H1 (cell line): ENCODE measurements around the gene ADGRB3. TPM values are rescaled to one million over a fixed set of nuclear protein-coding genes. Genes with fewer than 3 reads are reported as not detected.

Source experiments
- CTCF ChIA-PET: fragments of 300-600 bp; sonication (Branson Sonifier 250); formaldehyde crosslinking; loops from one replicate; lab custom pipeline; 2021; ENCODE audit not compliant: partially characterized antibody; lab: Charles Lee
- POLR2A ChIA-PET: fragments of 300-600 bp; sonication (Branson Sonifier 250); formaldehyde crosslinking; loops from one replicate; lab custom pipeline; 2021; ENCODE audit warnings: inconsistent platforms; ENCODE audit not compliant: partially characterized antibody; lab: Charles Lee
- DNase-seq, 2 experiments: peaks; one replicate each; pipeline versions ENCODE4 v3.0.0 to v3.0.0-alpha.2; 2010 to 2022; ENCODE audit warnings: low spot score in 2 of 2, low read depth in 1 of 2, mixed read lengths in 1 of 2
- FAIRE-seq: peaks from 2 replicates; lab custom pipeline; 2011; peaks lifted over from hg19 to GRCh38; lab: Jason Lieb, UNC
- H2AFZ ChIP-seq: 2 replicates; pipeline ENCODE4 v1.8.1; 2012; ENCODE audit warnings: low read length, inconsistent platforms
- H2AK5ac ChIP-seq: 2 replicates; pipeline ENCODE4 v1.6.1; 2013; ENCODE audit warnings: low read depth, low read length
- H2BK120ac ChIP-seq: replicated peaks from 2 replicates; pipeline ENCODE3; 2013; ENCODE audit warnings: low read depth, low read length, inconsistent platforms
- H2BK12ac ChIP-seq: 2 replicates; pipeline ENCODE4 v1.6.1; 2013; ENCODE audit warnings: low read depth, low read length
- H2BK15ac ChIP-seq: 2 replicates; pipeline ENCODE4 v1.6.1; 2013; ENCODE audit warnings: low read length
- H2BK20ac ChIP-seq: 2 replicates; pipeline ENCODE4 v1.6.1; 2013; ENCODE audit warnings: low read length
- H2BK5ac ChIP-seq: 2 replicates; pipeline ENCODE4 v1.6.1; 2013; ENCODE audit warnings: low read depth, low read length
- H3K14ac ChIP-seq: 2 replicates; pipeline ENCODE4 v1.6.1; 2013; ENCODE audit warnings: inconsistent platforms; ENCODE audit not compliant: insufficient read length
- H3K18ac ChIP-seq: 2 replicates; pipeline ENCODE4 v1.6.1; 2013; ENCODE audit warnings: low read length; ENCODE audit errors: extremely low read depth
- H3K23ac ChIP-seq: 2 replicates; pipeline ENCODE4 v1.6.1; 2013; ENCODE audit warnings: inconsistent platforms; ENCODE audit not compliant: insufficient read length
- H3K23me2 ChIP-seq: 2 replicates; pipeline ENCODE4 v1.6.1; 2013; ENCODE audit warnings: low read depth, low read length
- H3K27ac ChIP-seq: 2 replicates; pipeline ENCODE4 v1.6.1; 2011; ENCODE audit warnings: low read depth, low read length, inconsistent platforms
- H3K27me3 ChIP-seq, 4 experiments: replicated peaks in 1 of 4; 1 replicate in 1 of 4; 2 replicates in 3 of 4; pipeline versions ENCODE4 v1.6.1 to v1.8.1; 2011 to 2013; ENCODE audit warnings: low read length in 3 of 4, mild to moderate bottlenecking in 3 of 4, inconsistent platforms in 2 of 4, mixed read lengths in 2 of 4, moderate library complexity in 1 of 4; ENCODE audit not compliant: control insufficient read depth in 3 of 4, insufficient read depth in 3 of 4; ENCODE audit errors: extremely low read depth in 1 of 4
- H3K36me3 ChIP-seq, 4 experiments: 2 replicates each; pipeline versions ENCODE4 v1.6.1 to v1.8.1; 2011 to 2013; ENCODE audit warnings: mild to moderate bottlenecking in 4 of 4, low read length in 3 of 4, moderate library complexity in 2 of 4, control low read depth in 1 of 4, inconsistent platforms in 1 of 4; ENCODE audit not compliant: insufficient read depth in 4 of 4, control insufficient read depth in 2 of 4
- H3K4ac ChIP-seq: replicated peaks from 2 replicates; pipeline ENCODE3; 2013; ENCODE audit warnings: low read length, low read depth, mixed read lengths, inconsistent platforms; ENCODE audit not compliant: insufficient read length
- H3K4me1 ChIP-seq, 4 experiments: replicated peaks in 1 of 4; 1 replicate in 1 of 4; 2 replicates in 3 of 4; pipeline versions ENCODE4 v1.6.1 to v1.8.1; 2011 to 2013; ENCODE audit warnings: low read length in 3 of 4, inconsistent platforms in 2 of 4, mixed read lengths in 1 of 4; ENCODE audit not compliant: insufficient read depth in 4 of 4, control insufficient read depth in 3 of 4
- H3K4me2 ChIP-seq, 2 experiments: 2 replicates each; pipeline versions ENCODE4 v1.6.1 to v1.8.1; 2011 to 2013; ENCODE audit warnings: low read depth in 2 of 2, low read length in 2 of 2, control low read depth in 1 of 2, inconsistent platforms in 1 of 2, mild to moderate bottlenecking in 1 of 2; ENCODE audit not compliant: insufficient read depth in 1 of 2
- H3K4me3 ChIP-seq, 4 experiments: fragments of 200-600, 300-600 bp in 1 of 4; sonication (generic), shearing (Covaris generic), sonication (Bioruptor Twin) in 1 of 4; 2 replicates each; pipeline versions ENCODE4 v1.5.1 to v1.8.1; 2011 to 2016; ENCODE audit warnings: low read length in 4 of 4, low read depth in 3 of 4, control low read depth in 2 of 4, inconsistent platforms in 2 of 4, mild to moderate bottlenecking in 2 of 4, mixed read lengths in 1 of 4, moderate library complexity in 1 of 4; ENCODE audit not compliant: insufficient read depth in 2 of 4; ENCODE audit errors: extremely low read depth in 1 of 4
- H3K56ac ChIP-seq: replicated peaks from 2 replicates; pipeline ENCODE3; 2013; ENCODE audit warnings: low read depth, mild to moderate bottlenecking, mixed read lengths, low read length, inconsistent platforms; ENCODE audit not compliant: insufficient read length
- H3K79me1 ChIP-seq: 2 replicates; pipeline ENCODE4 v1.6.1; 2013; ENCODE audit warnings: low read depth, low read length, control low read depth
- H3K79me2 ChIP-seq, 2 experiments: 2 replicates each; pipeline versions ENCODE4 v1.6.1 to v1.8.1; 2012 to 2013; ENCODE audit warnings: low read length in 2 of 2, mild to moderate bottlenecking in 2 of 2, inconsistent platforms in 1 of 2; ENCODE audit not compliant: insufficient read depth in 2 of 2, control insufficient read depth in 1 of 2
- H3K9ac ChIP-seq, 4 experiments: replicated peaks in 1 of 4; 1 replicate in 1 of 4; 2 replicates in 3 of 4; pipeline versions ENCODE4 v1.6.1 to v1.8.1; 2011 to 2013; ENCODE audit warnings: low read depth in 3 of 4, low read length in 3 of 4, control low read depth in 2 of 4, mild to moderate bottlenecking in 2 of 4, moderate library complexity in 2 of 4, inconsistent platforms in 1 of 4; ENCODE audit errors: extremely low read depth in 1 of 4
- H3K9me3 ChIP-seq, 2 experiments: 2 replicates each; pipeline versions ENCODE4 v1.6.1 to v1.8.1; 2012 to 2013; ENCODE audit warnings: mild to moderate bottlenecking in 2 of 2, moderate library complexity in 2 of 2, control low read depth in 1 of 2, inconsistent platforms in 1 of 2, low read depth in 1 of 2, low read length in 1 of 2, mixed read lengths in 1 of 2; ENCODE audit not compliant: insufficient read depth in 2 of 2
- H4K20me1 ChIP-seq, 2 experiments: replicated peaks in 1 of 2; 2 replicates each; pipeline versions ENCODE3 to v1.8.1; 2011 to 2013; ENCODE audit warnings: inconsistent platforms in 2 of 2, low read length in 2 of 2, mild to moderate bottlenecking in 1 of 2; ENCODE audit not compliant: insufficient read depth in 2 of 2, control insufficient read depth in 1 of 2
- H4K5ac ChIP-seq: 2 replicates; pipeline ENCODE4 v1.6.1; 2013; ENCODE audit warnings: low read length, low read depth, mixed read lengths, inconsistent platforms; ENCODE audit not compliant: insufficient read length
- H4K8ac ChIP-seq: 2 replicates; pipeline ENCODE4 v1.8.0; 2013; ENCODE audit warnings: mild to moderate bottlenecking, moderate library complexity, low read length, inconsistent platforms; ENCODE audit not compliant: insufficient read depth; ENCODE audit errors: extremely low read depth
- H4K91ac ChIP-seq: replicated peaks from 2 replicates; pipeline ENCODE3; 2013; ENCODE audit warnings: low read length, mixed read lengths, inconsistent platforms; ENCODE audit not compliant: insufficient read length
- CBX5 ChIP-seq: fragments of 300-800, 300-1000 bp; sonication (generic); IDR thresholded peaks from 2 replicates; pipeline ENCODE4 v1.7.1; 2016; ENCODE audit warnings: antibody characterized with exemption, low read length, low read depth
- EP300 ChIP-seq, 2 experiments: IDR thresholded peaks; 1 replicate in 1 of 2; 2 replicates in 1 of 2; pipeline ENCODE4 v1.6.1; 2011 to 2012; ENCODE audit warnings: low read depth in 2 of 2, low read length in 2 of 2, mild to moderate bottlenecking in 2 of 2, borderline replicate concordance in 1 of 2, inconsistent platforms in 1 of 2, moderate library complexity in 1 of 2
- HDAC2 ChIP-seq, 2 experiments: fragments of 300-600 bp in 1 of 2; sonication (generic) in 1 of 2; IDR thresholded peaks; 2 replicates each; pipeline ENCODE4 v1.6.1; 2011 to 2012; ENCODE audit warnings: low read depth in 2 of 2, low read length in 2 of 2, mild to moderate bottlenecking in 2 of 2, moderate library complexity in 2 of 2, borderline replicate concordance in 1 of 2, inconsistent platforms in 1 of 2
- KDM4A ChIP-seq: IDR thresholded peaks from one replicate; pipeline ENCODE4 v1.7.1; 2012; ENCODE audit warnings: low read depth, mild to moderate bottlenecking, moderate library complexity, low read length, inconsistent platforms; ENCODE audit not compliant: severe bottlenecking
- PHF8 ChIP-seq: fragments of 200-600 bp; sonication (generic); conservative IDR thresholded peaks from 2 replicates; pipeline ENCODE4 v1.7.1; 2012; ENCODE audit warnings: low read depth, mild to moderate bottlenecking, inconsistent platforms, low read length, moderate library complexity
- POLR2AphosphoS5 ChIP-seq: IDR thresholded peaks from 2 replicates; pipeline ENCODE4 v1.6.1; 2011; ENCODE audit warnings: low read depth, low read length
- RAD21 ChIP-seq, 2 experiments: IDR thresholded peaks in 1 of 2; conservative IDR thresholded peaks in 1 of 2; 2 replicates each; pipeline ENCODE4 v1.6.1; 2011; ENCODE audit warnings: low read depth in 2 of 2, low read length in 2 of 2, improper control_type of control experiment in 1 of 2, inconsistent platforms in 1 of 2, mild to moderate bottlenecking in 1 of 2, moderate library complexity in 1 of 2
- SAP30 ChIP-seq: fragments of 300-600 bp; sonication (generic); IDR thresholded peaks from 2 replicates; pipeline ENCODE4 v1.7.1; 2012; ENCODE audit warnings: low read length, moderate library complexity, mild to moderate bottlenecking, inconsistent platforms; ENCODE audit not compliant: insufficient read depth, insufficient replicate concordance
- SP1 ChIP-seq: IDR thresholded peaks from 2 replicates; pipeline ENCODE4 v1.6.1; 2011; ENCODE audit warnings: low read depth, low read length
- TAF1 ChIP-seq: IDR thresholded peaks from 2 replicates; pipeline ENCODE4 v1.6.1; 2011; ENCODE audit warnings: mild to moderate bottlenecking, low read depth, low read length
- TAF7 ChIP-seq: optimal IDR thresholded peaks from 2 replicates; pipeline ENCODE3; 2011; ENCODE audit warnings: low read depth, mild to moderate bottlenecking, inconsistent platforms, low read length, moderate library complexity, borderline replicate concordance
- WGBS, 2 experiments: shearing (Covaris generic) in 1 of 2; methylation state at CpG; one replicate each; pipeline versions ENCODE4 v1.1.6 to v1.1.7; 2013 to 2015; ENCODE audit warnings: low lambda C conversion rate in 2 of 2, mixed read lengths in 2 of 2, inconsistent platforms in 1 of 2, low coverage in 1 of 2, missing lambda C conversion rate in 1 of 2; ENCODE audit not compliant: insufficient replicate concordance in 2 of 2, insufficient coverage in 1 of 2, insufficient read length in 1 of 2; ENCODE audit errors: extremely low coverage in 1 of 2, missing lambda C conversion rate in 1 of 2; 5-methylcytosine and 5-hydroxymethylcytosine counted together
- polyA plus RNA-seq, 7 experiments: library from polyadenylated mRNA; depleted of rRNA in 3 of 7; stranded (reverse) in 5 of 7; unstranded in 2 of 7; fragments of >200 nt in 5 of 7; fragments of 200-250 nt in 2 of 7; gene quantifications; 1 replicate in 5 of 7; 2 replicates in 1 of 7; 4 replicates in 1 of 7; pipeline versions ENCODE4 v1.2.1 to v1.2.3, GENCODE V29; 2011 to 2013; ENCODE audit warnings: missing spikeins in 2 of 7, mixed read lengths in 2 of 7
- total RNA-seq: library from RNA; stranded (reverse); fragmentation: NEBNext Ultra II Directional; extraction: Animal tissue kit (Norgen Biotek cat#: 25700); gene quantifications from 2 replicates; pipeline ENCODE4 v1.2.1, GENCODE V29; 2021
- TF ChIP-seq, protein P1 (sequence below): IDR thresholded peaks from 2 replicates; pipeline ENCODE4 v1.6.1; 2012; ENCODE audit warnings: inconsistent platforms
- TF ChIP-seq, protein P2 (sequence below): IDR thresholded peaks from 2 replicates; pipeline ENCODE4 v1.6.1; 2012; ENCODE audit warnings: inconsistent platforms

The ADGRB3 gene
- total and polyA plus RNA-seq, 2 of the 8 experiments (the other 6 are each of a cell fraction or from before 2014, with no cell fraction given): 0.35 to 1.2 TPM

DNA sequence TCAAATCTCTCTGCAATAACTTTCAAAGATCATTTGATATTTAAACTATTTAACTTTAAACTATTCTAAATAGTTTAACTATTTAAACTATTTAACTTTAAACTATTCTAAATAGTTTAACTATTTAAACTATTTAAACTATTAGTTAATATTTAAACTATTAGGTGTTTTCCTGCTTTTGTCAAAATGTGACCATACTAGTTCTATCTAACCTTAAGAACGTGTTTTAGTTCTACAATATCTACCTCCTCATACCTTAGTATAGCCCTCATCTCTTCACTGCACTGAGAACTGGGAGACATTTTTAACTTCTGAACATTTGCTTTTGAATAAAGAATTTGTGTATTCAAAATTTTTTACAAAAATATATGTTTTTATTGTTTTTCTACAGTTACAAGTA, 429.1 kb downstream of the ADGRB3 start:
- no peak overlapping the region for H3K27ac ChIP-seq
- no peak overlapping the region for H2BK15ac ChIP-seq
- no peak overlapping the region for H3K9ac ChIP-seq
- H3K23ac ChIP-seq: no peak overlapping the region
- H2BK12ac ChIP-seq: no peak overlapping the region
- WGBS, 2 experiments: 89% methylated on average over 1 of the region's 1 CpG; no CpG with 5 or more reads in 1 of the 2 experiments
- no peak overlapping the region for H3K4me2 ChIP-seq
- CTCF ChIA-PET: no interaction called here
- H3K27me3 ChIP-seq: no peaks in the 10 kb centered on the region
- DNase-seq (no peak), FAIRE-seq (no peak)
- H4K20me1 ChIP-seq: no peaks in the 10 kb centered on the region
- H2BK20ac ChIP-seq: no peak overlapping the region
- H2AFZ ChIP-seq: no peak overlapping the region
- no peak overlapping the region for H3K56ac ChIP-seq
- H2BK5ac ChIP-seq: no peak overlapping the region
- no peak overlapping the region for H3K18ac ChIP-seq
- H3K79me1 ChIP-seq: no peaks in the 10 kb centered on the region
- no peaks in the 10 kb centered on the region for H3K23me2 ChIP-seq
- no peak overlapping the region for H2AK5ac ChIP-seq
- H4K5ac ChIP-seq: no peak overlapping the region
- H3K4me1 ChIP-seq: no peaks in the 10 kb centered on the region
- POLR2A ChIA-PET: no interaction called here
- no peaks in the 10 kb centered on the region for H3K36me3 ChIP-seq
- H3K79me2 ChIP-seq: no peaks in the 10 kb centered on the region
- no peaks in the 10 kb centered on the region for H3K9me3 ChIP-seq
- no peak overlapping the region for H3K4me3 ChIP-seq
- no peak overlapping the region for H3K4ac ChIP-seq
- H4K8ac ChIP-seq: no peak overlapping the region
- no peak overlapping the region for H3K14ac ChIP-seq
- no peak overlapping the region for H2BK120ac ChIP-seq
- no peak overlapping the region for H4K91ac ChIP-seq
- TF ChIP-seq, protein P1, sequence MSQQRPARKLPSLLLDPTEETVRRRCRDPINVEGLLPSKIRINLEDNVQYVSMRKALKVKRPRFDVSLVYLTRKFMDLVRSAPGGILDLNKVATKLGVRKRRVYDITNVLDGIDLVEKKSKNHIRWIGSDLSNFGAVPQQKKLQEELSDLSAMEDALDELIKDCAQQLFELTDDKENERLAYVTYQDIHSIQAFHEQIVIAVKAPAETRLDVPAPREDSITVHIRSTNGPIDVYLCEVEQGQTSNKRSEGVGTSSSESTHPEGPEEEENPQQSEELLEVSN: no peak
- TF ChIP-seq TAF1 (no peak), CBX5 (no peak), PHF8 (no peak), KDM4A (no peak), TAF7 (no peak), HDAC2 (IDR thresholded peaks at IDR 0.05; ENCODE audit: borderline replicate concordance in 1 of 2, low read depth in 2 of 2, low read length in 2 of 2) (no peak), POLR2AphosphoS5 (no peak), RAD21 (IDR thresholded peaks at IDR 0.05 in 1 of 2, conservative IDR thresholded peaks at IDR 0.05 in 1 of 2; ENCODE audit: low read depth in 2 of 2, low read length in 2 of 2) (no peak), SAP30 (no peak), EP300 (IDR thresholded peaks at IDR 0.05; ENCODE audit: borderline replicate concordance in 1 of 2, low read depth in 2 of 2, low read length in 2 of 2) (no peak), SP1 (no peak)
- TF ChIP-seq, protein P2, sequence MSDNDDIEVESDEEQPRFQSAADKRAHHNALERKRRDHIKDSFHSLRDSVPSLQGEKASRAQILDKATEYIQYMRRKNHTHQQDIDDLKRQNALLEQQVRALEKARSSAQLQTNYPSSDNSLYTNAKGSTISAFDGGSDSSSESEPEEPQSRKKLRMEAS: no peak
